OCI-LY1 (cell line): ENCODE data around the gene SUPT4H1.

ENCODE experiments used
- H2AFZ ChIP-seq: fragments of 200-600 bp; sonication (generic), shearing (Covaris generic); 2 replicates; pipeline ENCODE4 v1.6.0; 2014; ENCODE audit warnings: antibody characterized with exemption, mild to moderate bottlenecking, low read length
- H3F3A ChIP-seq: fragments of 200-600 bp; sonication (generic), shearing (Covaris generic); 2 replicates; pipeline ENCODE4 v1.6.0; 2014; ENCODE audit warnings: mild to moderate bottlenecking, antibody characterized with exemption, low read length, moderate library complexity; ENCODE audit not compliant: insufficient read depth
- H3K27ac ChIP-seq: fragments of 200-600 bp; sonication (generic); 2 replicates; pipeline ENCODE4 v1.5.1; 2014; ENCODE audit warnings: low read length, mixed run types, mild to moderate bottlenecking, low read depth; ENCODE audit not compliant: poor library complexity, severe bottlenecking
- H3K27me3 ChIP-seq: fragments of 200-600 bp; sonication (generic); 2 replicates; pipeline ENCODE4 v1.6.0; 2014; ENCODE audit warnings: antibody characterized with exemption, mild to moderate bottlenecking, low read length, moderate library complexity; ENCODE audit not compliant: insufficient read depth
- H3K36me3 ChIP-seq: fragments of 200-600 bp; sonication (generic); 2 replicates; pipeline ENCODE4 v1.6.1; 2014; ENCODE audit warnings: mild to moderate bottlenecking, antibody characterized with exemption, low read length, moderate library complexity, mixed read lengths; ENCODE audit not compliant: insufficient read depth
- H3K4me1 ChIP-seq: fragments of 200-600 bp; sonication (generic); 2 replicates; pipeline ENCODE4 v1.5.1; 2014; ENCODE audit warnings: mild to moderate bottlenecking, low read length, moderate library complexity; ENCODE audit not compliant: insufficient read depth, severe bottlenecking
- H3K4me2 ChIP-seq: fragments of 200-600 bp; sonication (generic), shearing (Covaris generic); 2 replicates; pipeline ENCODE4 v1.6.1; 2014; ENCODE audit warnings: low read length
- H3K4me3 ChIP-seq: fragments of 200-600 bp; sonication (generic); 2 replicates; pipeline ENCODE4 v1.5.1; 2014; ENCODE audit warnings: low read length, low read depth, mild to moderate bottlenecking, mixed read lengths; ENCODE audit not compliant: poor library complexity, severe bottlenecking
- H3K79me2 ChIP-seq: fragments of 200-600 bp; shearing (Covaris generic); 2 replicates; pipeline ENCODE4 v1.6.1; 2016; ENCODE audit warnings: mixed run types, low read length, mixed read lengths; ENCODE audit not compliant: insufficient read depth
- H3K9ac ChIP-seq: fragments of 200-600 bp; sonication (generic), shearing (Covaris generic); 2 replicates; pipeline ENCODE4 v1.6.1; 2014; ENCODE audit warnings: mild to moderate bottlenecking, low read length, mixed read lengths
- H3K9me2 ChIP-seq: fragments of 200-600 bp; sonication (generic), shearing (Covaris generic); 2 replicates; pipeline ENCODE4 v1.6.1; 2014; ENCODE audit warnings: low read depth, mild to moderate bottlenecking, low read length, mixed read lengths
- H3K9me3 ChIP-seq: fragments of 200-600 bp; shearing (Covaris generic); 2 replicates; pipeline ENCODE4 v1.6.1; 2014; ENCODE audit warnings: low read length, mixed read lengths
- H4K20me1 ChIP-seq: fragments of 200-600 bp; sonication (generic), shearing (Covaris generic); 2 replicates; pipeline ENCODE4 v1.6.0; 2016; ENCODE audit warnings: mild to moderate bottlenecking, low read length; ENCODE audit not compliant: insufficient read depth
- EZH2 ChIP-seq: fragments of 200-600 bp; sonication (generic), shearing (Covaris generic); IDR thresholded peaks from 2 replicates; pipeline ENCODE4 v1.8.0; 2017; ENCODE audit warnings: borderline replicate concordance, mixed run types, mild to moderate bottlenecking, antibody characterized with exemption, low read length, moderate library complexity, mixed read lengths
- TF ChIP-seq, protein P1 (sequence below): fragments of 200-600 bp; sonication (generic), shearing (Covaris generic); IDR thresholded peaks from 2 replicates; pipeline ENCODE4 v1.5.1; 2017; ENCODE audit warnings: mild to moderate bottlenecking, antibody characterized with exemption, low read length, moderate library complexity, mixed read lengths

Gene SUPT4H1

DNA sequence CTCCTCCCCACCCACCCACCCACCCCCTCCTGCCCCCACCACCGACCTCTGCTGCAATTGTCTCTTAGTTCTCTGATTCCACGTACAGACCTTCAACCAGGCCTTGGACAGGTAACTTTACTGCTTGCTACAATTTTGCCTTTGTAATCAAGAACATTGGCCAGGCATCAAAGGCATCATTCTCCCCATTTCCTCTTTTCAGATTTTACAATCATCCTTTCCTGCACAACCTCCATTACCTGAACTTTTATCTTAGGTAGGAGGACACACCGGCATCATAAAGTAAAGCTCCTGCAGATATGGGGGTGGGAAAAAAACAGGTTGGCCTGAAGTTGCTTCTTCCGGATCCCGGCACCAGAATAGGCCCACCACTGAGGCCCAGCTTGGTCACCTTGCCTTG, 25.7 kb upstream of the SUPT4H1 start:
- Histone ChIP-seq H3K27ac (no peak overlapping the region), H3K9me2 (no peaks in the 10 kb centered on the region), H3K27me3 (no peaks in the 10 kb centered on the region; the same call in none of the 2 replicates), H3K4me1 (no peaks in the 10 kb centered on the region), H4K20me1 (no peaks in the 10 kb centered on the region), H3K36me3 (no peaks in the 10 kb centered on the region; the same call in 1 of the 2 replicates), H3K9ac (no peak overlapping the region), H3F3A (no peaks in the 10 kb centered on the region), H3K4me3 (no peak overlapping the region), H3K9me3 (no peaks in the 10 kb centered on the region), H3K4me2 (no peak overlapping the region), H2AFZ (no peak overlapping the region), H3K79me2 (no peaks in the 10 kb centered on the region)
- no peak for TF ChIP-seq EZH2
- TF ChIP-seq, protein P1, sequence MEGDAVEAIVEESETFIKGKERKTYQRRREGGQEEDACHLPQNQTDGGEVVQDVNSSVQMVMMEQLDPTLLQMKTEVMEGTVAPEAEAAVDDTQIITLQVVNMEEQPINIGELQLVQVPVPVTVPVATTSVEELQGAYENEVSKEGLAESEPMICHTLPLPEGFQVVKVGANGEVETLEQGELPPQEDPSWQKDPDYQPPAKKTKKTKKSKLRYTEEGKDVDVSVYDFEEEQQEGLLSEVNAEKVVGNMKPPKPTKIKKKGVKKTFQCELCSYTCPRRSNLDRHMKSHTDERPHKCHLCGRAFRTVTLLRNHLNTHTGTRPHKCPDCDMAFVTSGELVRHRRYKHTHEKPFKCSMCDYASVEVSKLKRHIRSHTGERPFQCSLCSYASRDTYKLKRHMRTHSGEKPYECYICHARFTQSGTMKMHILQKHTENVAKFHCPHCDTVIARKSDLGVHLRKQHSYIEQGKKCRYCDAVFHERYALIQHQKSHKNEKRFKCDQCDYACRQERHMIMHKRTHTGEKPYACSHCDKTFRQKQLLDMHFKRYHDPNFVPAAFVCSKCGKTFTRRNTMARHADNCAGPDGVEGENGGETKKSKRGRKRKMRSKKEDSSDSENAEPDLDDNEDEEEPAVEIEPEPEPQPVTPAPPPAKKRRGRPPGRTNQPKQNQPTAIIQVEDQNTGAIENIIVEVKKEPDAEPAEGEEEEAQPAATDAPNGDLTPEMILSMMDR, result no peak

DNA sequence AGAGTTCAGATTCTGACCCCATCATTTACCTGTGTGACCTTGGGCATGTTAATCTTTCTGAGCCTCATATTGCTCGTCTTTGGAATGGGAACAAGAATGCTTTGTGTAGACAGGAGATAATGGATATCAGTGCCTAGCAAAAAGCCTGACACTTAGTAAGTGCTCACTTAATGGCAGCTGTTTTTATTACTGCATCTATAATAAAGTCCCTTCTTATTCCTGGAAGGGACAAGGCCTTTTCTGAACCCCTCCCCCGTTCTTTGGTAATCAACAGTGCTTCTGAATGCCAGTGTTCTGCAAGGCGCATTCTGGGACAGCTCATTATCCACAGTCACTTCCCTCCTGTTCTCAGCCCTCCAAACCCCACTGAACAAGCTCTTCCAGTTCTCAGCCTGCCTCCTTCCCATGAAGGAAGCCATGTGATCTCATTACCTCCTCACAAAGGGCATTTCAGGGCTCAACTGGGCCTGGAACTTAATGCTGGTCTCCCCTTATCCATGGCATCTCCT, 25.1 kb upstream of the SUPT4H1 start:
- Histone ChIP-seq H3K27ac (no peak overlapping the region), H4K20me1 (no peaks in the 10 kb centered on the region), H3K4me2 (no peak overlapping the region), H3K27me3 (no peaks in the 10 kb centered on the region; the same call in none of the 2 replicates), H3K4me3 (no peak overlapping the region), H3K9me2 (no peaks in the 10 kb centered on the region), H3K9ac (no peak overlapping the region), H3K79me2 (no peaks in the 10 kb centered on the region), H3K36me3 (no peaks in the 10 kb centered on the region; the same call in 1 of the 2 replicates), H3K9me3 (no peaks in the 10 kb centered on the region), H2AFZ (no peak overlapping the region), H3F3A (no peaks in the 10 kb centered on the region), H3K4me1 (no peaks in the 10 kb centered on the region)
- no peak for TF ChIP-seq EZH2
- TF ChIP-seq, protein P1, result no peak

DNA sequence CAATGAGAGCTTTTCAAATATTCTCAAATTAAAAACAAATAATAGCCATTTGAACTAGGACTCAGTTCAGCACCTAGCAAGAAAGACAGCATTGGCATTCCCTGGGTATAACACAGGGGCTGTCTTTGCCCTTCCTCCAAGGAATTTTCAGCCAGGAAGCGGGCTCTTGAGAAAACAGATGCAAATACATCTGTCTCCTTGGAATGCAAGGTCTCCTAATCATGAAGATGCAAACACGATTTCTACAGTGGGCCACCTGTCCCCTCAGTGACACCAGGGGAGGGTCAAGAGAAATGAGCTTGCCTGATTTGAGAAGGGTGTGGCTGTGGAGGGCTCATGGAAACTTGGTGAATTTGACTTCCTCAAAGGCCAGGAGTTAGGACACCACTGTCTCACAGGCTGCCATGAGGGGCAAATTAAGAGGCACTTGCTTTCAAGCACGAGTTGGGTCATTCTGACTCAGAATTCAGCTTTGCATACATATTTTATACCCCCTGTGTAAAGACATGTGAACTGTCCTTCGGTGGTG, 24.5 kb upstream of the SUPT4H1 start:
- no peaks in the 10 kb centered on the region for H3K9me3 ChIP-seq
- no peak overlapping the region for H2AFZ ChIP-seq
- H3F3A ChIP-seq, result no peaks in the 10 kb centered on the region
- H3K27ac ChIP-seq, result no peak overlapping the region
- TF ChIP-seq, protein P1, result no peak
- no peak for TF ChIP-seq EZH2
- no peaks in the 10 kb centered on the region for H3K79me2 ChIP-seq
- no peaks in the 10 kb centered on the region; the same call in none of the 2 replicates for H3K27me3 ChIP-seq
- H4K20me1 ChIP-seq, result no peaks in the 10 kb centered on the region
- no peaks in the 10 kb centered on the region for H3K4me1 ChIP-seq
- H3K9ac ChIP-seq, result no peak overlapping the region
- no peak overlapping the region for H3K4me2 ChIP-seq
- no peaks in the 10 kb centered on the region; the same call in 1 of the 2 replicates for H3K36me3 ChIP-seq
- no peaks in the 10 kb centered on the region for H3K9me2 ChIP-seq
- H3K4me3 ChIP-seq, result no peak overlapping the region
